UCSD-AML1 (cell line): ENCODE data around the gene KIF18B.

Experiments
- DNase-seq: peaks from one replicate; lab custom pipeline; 2025; ENCODE audit not compliant: unreplicated experiment; lab: John Stamatoyannopoulos, UW

KIF18B gene

DNA sequence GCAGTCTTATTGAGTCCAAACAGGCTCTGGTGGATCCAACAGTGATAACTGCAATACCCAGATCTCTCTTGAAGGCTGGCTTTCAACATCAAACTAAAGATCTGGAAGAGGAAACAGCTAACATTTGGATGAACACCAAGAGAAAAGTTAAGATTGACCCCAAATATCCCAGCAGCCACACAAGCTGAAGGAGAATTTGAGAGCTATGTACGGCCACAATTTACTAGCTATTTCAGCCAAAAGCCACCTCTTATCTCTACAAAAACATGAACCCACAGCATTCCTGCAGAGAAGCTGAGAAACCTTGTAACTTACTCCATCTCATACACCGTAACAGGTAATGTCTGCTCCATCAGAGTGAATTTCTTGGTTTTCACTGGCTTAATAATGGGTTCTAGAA lies 62.6 kb downstream of the KIF18B start:
- DNase-seq, result no peak

DNA sequence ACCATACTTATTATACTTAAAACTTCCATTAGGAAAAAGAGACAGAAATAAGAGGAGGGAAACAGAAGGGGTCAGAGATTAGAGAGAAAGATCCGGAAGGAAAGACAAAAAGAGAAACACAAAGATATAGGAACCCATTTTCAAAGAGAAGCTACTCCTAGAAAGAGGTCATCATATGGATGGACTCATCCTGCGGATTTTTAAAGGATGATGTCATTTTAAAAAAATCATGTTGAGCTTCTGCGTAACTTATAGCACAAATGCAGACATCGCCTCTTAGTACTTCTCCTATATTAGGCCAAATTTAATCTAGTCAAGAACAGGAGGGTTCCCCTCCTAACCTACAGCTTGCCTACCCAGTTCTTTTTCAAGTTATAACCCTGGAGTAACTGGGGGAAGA lies 66.4 kb downstream of the KIF18B start:
- no peak for DNase-seq

- DNase-seq, result no peak
Measured at GRCh38 chr17:44880062-44880461, 67.5 kb downstream of the KIF18B start.

- DNase-seq, result no peak
Measured at GRCh38 chr17:44879376-44879775, 68.2 kb downstream of the KIF18B start.

DNA sequence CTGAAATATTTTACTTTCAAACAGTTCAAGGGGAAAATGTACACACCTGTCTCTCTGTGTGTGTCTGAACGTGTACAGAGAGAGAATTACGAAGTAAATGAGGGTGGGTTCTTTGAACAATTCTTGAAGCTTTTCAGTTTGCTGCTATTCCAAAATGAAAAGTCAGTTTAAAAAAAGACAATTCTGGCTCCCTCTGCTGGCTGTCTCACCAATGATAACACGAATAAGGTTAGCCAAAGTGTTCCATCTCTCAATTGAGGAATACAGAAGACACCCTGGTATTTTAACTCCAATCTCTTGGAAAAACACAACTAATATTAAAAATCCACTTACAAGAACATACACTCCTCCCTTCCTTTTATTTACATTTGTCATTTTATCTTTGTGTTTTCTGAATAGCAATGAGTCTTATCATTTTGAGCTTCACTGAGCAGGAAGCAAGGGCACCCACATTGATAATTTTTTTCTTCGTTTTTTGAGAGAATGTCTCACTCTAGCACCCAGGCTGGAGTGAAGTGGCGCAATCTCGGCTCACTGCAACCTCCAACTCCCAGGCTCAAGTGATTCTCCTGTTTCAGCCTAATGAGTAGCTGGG lies 68.8 kb downstream of the KIF18B start:
- no peak for DNase-seq

DNA sequence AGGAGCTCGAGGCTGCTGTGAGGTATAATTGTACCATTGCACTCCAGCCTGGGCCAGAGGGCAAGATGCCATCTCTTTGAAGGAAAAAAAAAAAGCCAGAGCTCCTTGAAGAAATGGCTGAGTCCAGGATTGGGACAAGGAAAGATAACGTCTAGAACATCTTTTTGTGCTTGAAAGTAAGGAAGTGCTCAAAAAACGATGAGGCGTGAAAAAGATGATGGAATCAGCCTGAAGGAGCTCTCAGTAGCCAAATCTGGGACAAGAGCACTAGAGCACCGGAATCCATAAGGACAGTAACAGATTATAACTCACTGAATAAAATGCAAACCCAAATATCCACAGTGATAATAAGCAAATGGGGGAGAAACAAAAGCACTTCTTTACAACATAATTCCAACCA lies 70.5 kb downstream of the KIF18B start:
- DNase-seq, result no peak

GRCh38 chr17:44875761-44876160 lies 71.8 kb downstream of the KIF18B start:
- DNase-seq, result no peak
